ENCODE measurements around the gene KANSL2.
"Not testable (repeated sequence)": the region's sequence is repeated elsewhere in the genome, so short reads cannot be mapped to it uniquely, and the experiment has no call there.

The KANSL2 gene

GRCh38 chr12:48630346-48630745 lies 51.7 kb downstream of the KANSL2 start:
- no peak overlapping the region for H3K9ac ChIP-seq
- H3K27me3 ChIP-seq (ENCODE audit: insufficient read depth, low read depth): no peaks in the 10 kb centered on the region

GRCh38 chr12:48629541-48629940 lies 52.5 kb downstream of the KANSL2 start:
- no peak for TF ChIP-seq CTCF (conservative IDR thresholded peaks at IDR 0.05; ENCODE audit: low read depth, low read length)
- H3K27me3 ChIP-seq (ENCODE audit: insufficient read depth, low read depth): no peaks in the 10 kb centered on the region
- no peak overlapping the region for H3K4me3 ChIP-seq (IDR thresholded peaks at IDR 0.05; ENCODE audit: insufficient read depth, low read depth, low read length)
- no peak overlapping the region for H3K9ac ChIP-seq
- no peaks in the 10 kb centered on the region for H3K36me3 ChIP-seq (ENCODE audit: insufficient read depth)
- H3K79me2 ChIP-seq (ENCODE audit: insufficient read depth, low read depth): no peaks in the 10 kb centered on the region
- no peak overlapping the region for H3K27ac ChIP-seq
- no peaks in the 10 kb centered on the region for H3K4me1 ChIP-seq (ENCODE audit: low read depth, poor library complexity, severe bottlenecking)
- H4K20me1 ChIP-seq (ENCODE audit: insufficient read depth): no peaks in the 10 kb centered on the region
- no peak overlapping the region for H3K4me2 ChIP-seq
- H2AFZ ChIP-seq (ENCODE audit: low read depth): no peak overlapping the region

More at GRCh38 chr12:48630346-48630745, 51.7 kb downstream of the KANSL2 start:
- H2AFZ ChIP-seq (ENCODE audit: low read depth): no peak overlapping the region
- TF ChIP-seq CTCF (conservative IDR thresholded peaks at IDR 0.05; ENCODE audit: low read depth, low read length): no peak
- H4K20me1 ChIP-seq (ENCODE audit: insufficient read depth): no peaks in the 10 kb centered on the region
- no peak overlapping the region for H3K4me2 ChIP-seq
- H3K4me1 ChIP-seq (ENCODE audit: low read depth, poor library complexity, severe bottlenecking): no peaks in the 10 kb centered on the region
- H3K27ac ChIP-seq: no peak overlapping the region
- H3K4me3 ChIP-seq (IDR thresholded peaks at IDR 0.05; ENCODE audit: insufficient read depth, low read depth, low read length): no peak overlapping the region
- no peaks in the 10 kb centered on the region for H3K36me3 ChIP-seq (ENCODE audit: insufficient read depth)
- no peaks in the 10 kb centered on the region for H3K79me2 ChIP-seq (ENCODE audit: insufficient read depth, low read depth)

- Histone ChIP-seq H3K4me3 (IDR thresholded peaks at IDR 0.05; ENCODE audit: insufficient read depth, low read depth, low read length) (no peak overlapping the region), H2AFZ (ENCODE audit: low read depth) (no peak overlapping the region), H3K36me3 (ENCODE audit: insufficient read depth) (no peaks in the 10 kb centered on the region), H3K4me2 (no peak overlapping the region), H3K4me1 (ENCODE audit: low read depth, poor library complexity, severe bottlenecking) (no peaks in the 10 kb centered on the region), H3K27me3 (ENCODE audit: insufficient read depth, low read depth) (no peaks in the 10 kb centered on the region), H3K79me2 (ENCODE audit: insufficient read depth, low read depth) (no peaks in the 10 kb centered on the region), H3K27ac (no peak overlapping the region), H3K9ac (no peak overlapping the region), H4K20me1 (ENCODE audit: insufficient read depth) (no peaks in the 10 kb centered on the region)
- TF ChIP-seq CTCF (conservative IDR thresholded peaks at IDR 0.05; ENCODE audit: low read depth, low read length): no peak
These were observed 54.5 kb downstream of the KANSL2 start for GRCh38 chr12:48627556-48627955.

- H3K79me2 ChIP-seq (ENCODE audit: insufficient read depth, low read depth); H3K27ac ChIP-seq; H3K4me3 ChIP-seq (IDR thresholded peaks at IDR 0.05; ENCODE audit: insufficient read depth, low read depth, low read length); H3K4me2 ChIP-seq; H2AFZ ChIP-seq (ENCODE audit: low read depth); H4K20me1 ChIP-seq (ENCODE audit: insufficient read depth); H3K9ac ChIP-seq; H3K27me3 ChIP-seq (ENCODE audit: insufficient read depth, low read depth); H3K36me3 ChIP-seq (ENCODE audit: insufficient read depth); H3K4me1 ChIP-seq (ENCODE audit: low read depth, poor library complexity, severe bottlenecking): not testable (repeated sequence)
These were observed 59.0 kb downstream of the KANSL2 start for GRCh38 chr12:48622997-48623396.

- no peaks in the 10 kb centered on the region for H3K36me3 ChIP-seq (ENCODE audit: insufficient read depth)
- H2AFZ ChIP-seq (ENCODE audit: low read depth): 0 out of 2 replicates have a peak overlapping the region, but pooled peaks have one; percentile 2
- no peaks in the 10 kb centered on the region for H3K27me3 ChIP-seq (ENCODE audit: insufficient read depth, low read depth)
- no peak overlapping the region for H3K4me3 ChIP-seq (IDR thresholded peaks at IDR 0.05; ENCODE audit: insufficient read depth, low read depth, low read length)
- TF ChIP-seq CTCF (conservative IDR thresholded peaks at IDR 0.05; ENCODE audit: low read depth, low read length): peak; percentile 98
- H4K20me1 ChIP-seq (ENCODE audit: insufficient read depth): no peaks in the 10 kb centered on the region
- no peak overlapping the region for H3K27ac ChIP-seq
- no peak overlapping the region for H3K4me2 ChIP-seq
- no peaks in the 10 kb centered on the region for H3K79me2 ChIP-seq (ENCODE audit: insufficient read depth, low read depth)
- H3K9ac ChIP-seq: no peak overlapping the region
- no peaks in the 10 kb centered on the region for H3K4me1 ChIP-seq (ENCODE audit: low read depth, poor library complexity, severe bottlenecking)
These were observed 63.5 kb downstream of the KANSL2 start for GRCh38 chr12:48618541-48618940.

Measured in KMS-11 (cell line).